Right kidney (tissue), 1 donor: Measurements from ENCODE around the gene EP400.

ENCODE experiments used
- DNase-seq: peaks from one replicate; pipeline ENCODE4 v3.0.0-alpha.2; 2016

EP400 gene

DNA sequence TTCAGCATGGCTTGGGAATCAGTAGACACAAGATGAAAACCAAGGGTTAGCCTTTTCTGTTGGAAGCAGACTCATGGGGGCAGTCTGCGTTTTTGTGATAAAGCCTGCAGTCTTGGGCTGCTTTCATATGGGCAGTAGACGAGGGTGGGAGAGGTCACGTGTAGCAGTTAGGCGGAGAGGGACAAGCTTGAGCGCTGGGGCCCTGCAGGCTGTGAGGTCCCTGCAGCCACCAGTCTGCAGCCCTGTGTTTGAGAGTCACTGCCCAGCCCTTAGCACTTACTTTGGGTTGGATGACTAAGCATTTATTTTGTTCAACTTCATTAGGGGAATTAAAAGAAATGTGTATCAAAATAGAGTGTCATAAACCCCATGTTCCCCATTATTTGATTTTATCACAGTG lies 37.2 kb downstream of the EP400 start:
- no peak for DNase-seq

GRCh38 chr12:131987552-131987951 lies 37.8 kb downstream of the EP400 start:
- no peak for DNase-seq

DNA sequence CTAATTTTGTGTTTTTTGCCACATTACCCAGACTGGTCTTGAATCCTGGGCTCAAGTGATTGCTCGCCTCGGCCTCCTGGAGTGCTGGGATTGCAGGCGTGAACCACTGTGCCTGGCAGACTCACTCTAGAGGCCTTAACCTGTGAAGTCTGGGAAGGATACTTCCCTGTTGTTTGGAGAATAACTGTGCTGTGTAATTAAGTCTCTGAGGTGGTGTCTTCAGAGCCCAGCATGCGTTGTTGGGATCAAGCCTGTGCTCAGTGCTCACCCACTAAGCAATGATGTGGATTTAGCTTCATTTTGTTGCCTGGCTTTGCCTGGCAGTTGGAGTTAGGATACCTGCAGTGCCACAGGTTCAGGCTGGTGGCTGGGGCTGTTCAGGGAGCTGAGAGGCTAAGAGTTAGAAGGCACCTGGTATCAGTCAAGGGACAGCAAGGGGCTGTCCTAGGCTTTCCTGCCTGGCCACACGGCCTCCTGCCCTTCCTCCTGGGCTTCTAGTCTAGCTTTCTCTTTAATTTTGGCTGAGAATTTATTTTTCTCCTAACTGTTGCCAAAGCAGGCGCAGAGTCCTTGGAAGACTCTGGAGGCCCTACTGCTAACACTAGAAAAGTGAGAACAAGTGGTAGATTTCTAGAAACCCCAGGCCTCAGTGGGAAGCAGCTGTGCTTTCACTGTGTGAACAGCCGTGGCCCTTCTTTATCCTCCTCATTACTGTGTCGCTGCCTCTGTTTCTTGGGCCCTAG lies 38.5 kb downstream of the EP400 start:
- no peak for DNase-seq

DNA sequence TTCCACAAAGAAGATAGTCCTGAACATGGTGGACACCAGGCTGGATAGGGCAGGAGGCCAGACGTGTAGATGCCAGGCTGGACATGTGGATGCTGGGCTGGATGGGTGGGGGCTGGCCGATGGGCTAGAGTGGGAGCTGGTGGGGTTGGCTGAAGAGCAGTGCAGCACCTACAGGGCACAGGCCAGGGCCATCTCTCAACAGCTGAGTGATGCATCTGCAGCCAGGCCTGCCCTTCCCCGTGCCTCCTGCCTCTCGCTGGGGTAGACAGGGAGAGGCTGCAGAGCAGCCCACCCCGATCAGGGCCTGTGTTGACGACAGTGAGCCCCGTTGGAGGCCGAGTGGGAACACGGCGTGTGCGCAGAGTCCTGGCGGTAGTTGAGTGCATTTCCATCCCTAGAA lies 39.3 kb downstream of the EP400 start:
- no peak for DNase-seq

DNA sequence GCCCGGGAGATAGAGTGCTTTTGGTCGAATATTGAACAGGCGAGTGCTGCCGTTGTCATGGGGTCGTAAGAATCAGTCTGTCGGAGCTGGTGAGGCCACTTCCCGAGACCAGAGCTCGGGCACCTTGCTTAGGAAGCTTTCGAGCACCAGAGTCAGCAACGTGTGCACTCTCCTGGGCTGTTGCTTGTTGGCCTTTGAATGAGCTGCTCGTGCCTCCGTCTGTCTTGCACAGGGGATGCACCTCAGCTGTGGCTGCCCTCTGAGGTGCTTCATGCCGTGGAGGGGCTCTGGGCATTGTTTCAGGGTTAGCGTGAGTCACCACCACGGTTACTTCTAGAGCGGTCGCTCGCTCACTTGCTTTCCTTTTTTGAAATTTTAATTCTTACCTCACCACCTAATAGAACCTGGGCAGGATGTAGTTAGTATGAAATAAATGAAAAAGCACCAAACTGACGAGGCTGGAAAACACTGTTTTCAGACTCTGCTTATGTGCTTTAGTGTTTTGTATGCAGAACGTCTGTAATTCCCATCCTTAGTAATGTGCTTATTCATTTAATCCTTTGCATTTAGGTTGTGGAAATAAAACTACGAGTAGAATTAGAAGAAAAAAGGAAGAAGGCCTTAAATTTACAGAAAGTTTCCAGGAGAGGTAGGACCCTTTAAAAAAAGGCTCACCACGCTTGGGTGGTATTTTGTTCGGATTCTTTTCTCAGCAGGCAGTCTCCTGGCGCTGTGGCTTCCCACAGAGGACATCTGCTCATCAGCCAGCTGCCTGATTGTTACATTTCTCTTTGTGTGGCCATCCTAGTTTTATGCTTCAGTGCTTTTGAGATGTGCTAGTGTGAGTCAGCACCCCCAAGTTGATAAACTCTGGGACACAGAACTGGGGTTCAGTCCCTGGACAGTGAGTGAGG lies 40.6 kb downstream of the EP400 start:
- DNase-seq, result no peak

- DNase-seq, result no peak
Observed at GRCh38 chr12:131990980-131991305, 41.2 kb downstream of the EP400 start.

- DNase-seq, result no peak
Observed at GRCh38 chr12:131991816-131992430, 42.2 kb downstream of the EP400 start.

GRCh38 chr12:131994589-131994988 lies 44.8 kb downstream of the EP400 start:
- DNase-seq, result no peak

- DNase-seq, result no peak
Observed at GRCh38 chr12:132000286-132000872, 50.6 kb downstream of the EP400 start.

DNA sequence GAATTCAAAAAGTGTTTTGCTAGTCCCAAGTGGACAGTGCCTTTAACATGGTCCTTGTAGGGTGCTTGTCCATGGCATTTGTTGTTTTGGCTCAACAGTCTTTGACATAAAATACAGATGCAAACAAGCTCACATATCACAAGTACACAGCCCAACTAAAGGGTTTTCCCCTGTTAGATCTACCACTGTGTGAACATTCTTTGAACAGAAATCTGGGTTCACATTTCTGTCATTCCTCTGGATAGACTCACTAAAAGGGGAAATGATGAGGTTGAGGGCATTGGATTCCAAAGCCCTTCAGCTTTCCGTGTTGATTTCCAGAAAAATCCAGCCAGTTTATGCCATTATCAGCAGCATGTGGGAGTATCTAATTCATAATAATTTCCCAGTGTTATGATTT lies 54.1 kb downstream of the EP400 start:
- no peak for DNase-seq

DNA sequence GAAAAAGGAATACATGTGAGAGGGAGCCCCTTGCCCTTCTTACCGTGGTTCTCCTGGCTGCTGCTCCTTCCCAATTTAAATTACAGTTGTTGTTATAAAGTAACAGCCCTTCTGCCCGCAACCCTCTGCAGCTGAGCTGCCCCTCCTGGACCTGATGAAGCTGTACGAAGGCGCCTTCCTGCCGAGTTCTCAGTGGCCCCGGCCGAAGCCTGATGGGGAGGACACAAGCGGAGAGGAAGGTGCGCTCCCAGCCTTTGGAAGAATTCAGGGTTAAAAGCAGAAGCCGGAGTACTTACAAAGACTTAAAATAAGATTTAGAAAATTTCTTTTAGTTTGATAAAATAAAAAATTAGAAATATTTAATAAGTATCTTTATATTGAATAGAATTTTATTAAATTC lies 55.2 kb downstream of the EP400 start:
- DNase-seq, result no peak

DNA sequence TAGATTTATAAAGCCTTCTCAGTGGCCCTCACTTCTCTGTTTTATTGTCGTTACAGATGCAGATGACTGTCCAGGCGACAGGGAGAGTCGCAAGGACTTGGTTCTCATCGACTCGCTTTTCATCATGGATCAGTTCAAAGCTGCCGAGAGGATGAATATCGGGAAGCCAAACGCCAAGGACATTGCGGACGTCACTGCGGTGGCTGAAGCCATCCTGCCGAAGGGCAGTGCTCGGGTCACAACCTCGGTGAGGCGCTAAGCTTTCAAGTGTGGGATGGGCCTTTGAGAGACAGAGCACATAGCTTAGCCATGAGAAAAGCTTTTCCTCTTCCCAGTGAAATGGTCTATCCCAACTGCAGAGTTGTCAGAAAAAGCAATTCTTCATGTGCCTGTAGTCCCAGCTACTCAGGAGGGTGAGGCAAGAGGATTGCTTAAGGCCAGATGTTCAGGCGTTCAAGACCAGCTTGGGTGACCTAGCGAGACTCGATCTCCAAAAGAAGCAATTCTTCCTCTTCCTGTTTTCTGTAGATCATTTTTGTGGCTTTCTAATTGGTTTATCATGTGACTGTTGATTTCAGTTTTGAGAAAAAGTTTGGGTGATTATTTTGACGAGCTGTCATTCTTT lies 56.4 kb downstream of the EP400 start:
- DNase-seq, result no peak

GRCh38 chr12:132007041-132007440 lies 57.3 kb downstream of the EP400 start:
- no peak for DNase-seq

- no peak for DNase-seq
Observed at GRCh38 chr12:132009336-132009859, 59.7 kb downstream of the EP400 start.

- DNase-seq, result no peak
Observed at GRCh38 chr12:132012919-132013568, 63.3 kb downstream of the EP400 start.

GRCh38 chr12:132014092-132014914 lies 64.6 kb downstream of the EP400 start:
- DNase-seq, result no peak

GRCh38 chr12:132014915-132015280 lies 65.2 kb downstream of the EP400 start:
- no peak for DNase-seq

DNA sequence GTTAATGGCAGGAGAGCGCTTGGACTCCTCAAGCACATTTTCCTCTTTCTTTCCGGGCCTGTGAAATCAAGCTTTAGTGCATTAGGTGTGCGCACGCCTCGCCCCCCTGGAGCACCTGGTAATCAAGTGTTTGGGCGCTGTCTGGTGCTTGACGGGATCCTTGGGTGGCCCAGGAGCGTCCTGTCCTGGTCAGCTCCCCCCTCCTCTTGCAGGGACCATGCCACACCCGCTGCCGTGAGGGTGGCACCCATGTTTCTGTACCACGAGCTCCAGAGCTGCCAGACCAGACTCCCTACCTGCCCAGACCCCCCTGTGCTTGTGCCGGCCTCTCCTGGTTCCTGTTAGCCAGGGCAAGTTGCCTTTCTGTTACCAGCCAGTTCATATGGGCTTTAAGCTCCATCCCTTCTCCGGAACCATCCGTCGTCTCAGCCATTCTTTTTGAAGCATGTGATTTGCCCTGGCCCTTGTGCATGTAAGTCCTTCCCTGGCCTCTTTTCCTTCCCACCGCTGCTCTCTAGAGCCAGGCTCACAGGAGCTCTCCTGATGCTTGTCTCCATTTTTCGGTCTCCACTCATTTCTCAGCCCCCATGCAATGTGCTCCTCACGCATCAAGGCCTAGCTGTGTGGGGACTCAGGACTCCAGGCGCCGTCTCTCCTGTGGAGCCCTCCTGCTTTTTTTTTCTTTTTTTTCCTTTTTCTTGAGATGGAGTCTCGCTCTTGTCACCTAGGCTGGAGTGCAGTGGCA lies 66.1 kb downstream of the EP400 start:
- no peak for DNase-seq

DNA sequence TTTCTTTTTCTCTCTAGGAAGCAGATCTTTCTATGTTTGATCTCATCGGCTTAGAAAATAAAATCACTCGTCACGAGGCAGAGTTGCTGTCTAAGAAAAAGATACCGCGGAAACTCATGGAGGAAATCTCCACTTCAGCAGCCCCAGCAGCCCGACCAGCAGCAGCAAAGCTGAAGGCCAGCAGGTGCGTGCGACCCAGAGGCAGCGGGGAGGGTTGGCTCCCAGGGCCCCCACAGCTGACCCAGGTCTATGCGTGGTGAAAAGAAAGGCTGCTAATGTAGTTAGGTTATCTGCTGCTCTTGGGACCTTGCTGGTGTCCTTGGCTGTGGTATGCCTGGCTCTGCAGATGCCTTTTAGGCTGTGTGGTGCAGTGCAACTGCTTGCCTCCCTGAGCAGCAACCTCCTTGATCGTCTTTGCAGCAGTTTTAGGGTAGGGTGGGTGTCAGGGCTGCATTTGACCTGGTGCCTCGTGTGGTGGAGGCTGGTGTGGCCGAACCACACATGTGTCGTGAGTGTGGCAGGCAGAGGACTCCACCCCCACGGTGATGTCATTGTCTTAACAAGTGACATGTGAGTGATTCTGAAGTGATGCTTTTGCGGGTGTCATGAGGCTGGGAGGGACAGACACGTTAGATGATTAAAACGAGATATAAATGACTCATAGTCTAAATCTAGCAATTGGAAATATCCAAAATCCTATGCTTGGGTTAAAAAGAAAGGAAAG lies 68.6 kb downstream of the EP400 start:
- no peak for DNase-seq
